Epidermal melanocyte (primary cell): Measurements from ENCODE around the gene NFATC1.
"Not testable (repeated sequence)": the region's sequence is repeated elsewhere in the genome, so short reads cannot be mapped to it uniquely, and the experiment has no call there.

ENCODE experiments used
- DNase-seq: peaks from one replicate; pipeline ENCODE4 v3.0.0; 2011; ENCODE audit warnings: low spot score; ENCODE audit not compliant: insufficient read length

The NFATC1 gene

GRCh38 chr18:79487801-79488201, 92.1 kb downstream of the NFATC1 start:
- DNase-seq, result no peak

GRCh38 chr18:79488311-79489050, 92.8 kb downstream of the NFATC1 start:
- no peak for DNase-seq

- no peak for DNase-seq
Measured at GRCh38 chr18:79489051-79489898, 93.5 kb downstream of the NFATC1 start.

GRCh38 chr18:79489899-79490625, 94.3 kb downstream of the NFATC1 start:
- DNase-seq, result no peak

GRCh38 chr18:79490626-79491041, 94.9 kb downstream of the NFATC1 start:
- DNase-seq, result no peak

- no peak for DNase-seq
Measured at GRCh38 chr18:79491081-79491551, 95.4 kb downstream of the NFATC1 start.

GRCh38 chr18:79493211-79493800, 97.6 kb downstream of the NFATC1 start:
- no peak for DNase-seq

- no peak for DNase-seq
Measured at GRCh38 chr18:79493801-79494211, 98.1 kb downstream of the NFATC1 start.

- no peak for DNase-seq
Measured at GRCh38 chr18:79494936-79495335, 99.2 kb downstream of the NFATC1 start.

GRCh38 chr18:79495591-79496071, 99.9 kb downstream of the NFATC1 start:
- DNase-seq, result no peak

GRCh38 chr18:79496237-79496977, 100.7 kb downstream of the NFATC1 start:
- no peak for DNase-seq

- DNase-seq, result peak; percentile 87
Measured at GRCh38 chr18:79496978-79497637, 101.4 kb downstream of the NFATC1 start.

- DNase-seq, result no peak
Measured at GRCh38 chr18:79497638-79498081, 101.9 kb downstream of the NFATC1 start.

GRCh38 chr18:79498662-79499061, 102.9 kb downstream of the NFATC1 start:
- DNase-seq, result no peak

GRCh38 chr18:79501006-79501405, 105.3 kb downstream of the NFATC1 start:
- no peak for DNase-seq

GRCh38 chr18:79502782-79503181, 107.1 kb downstream of the NFATC1 start:
- no peak for DNase-seq

- DNase-seq, result no peak
Measured at GRCh38 chr18:79503406-79503805, 107.7 kb downstream of the NFATC1 start.

- DNase-seq, result no peak
Measured at GRCh38 chr18:79504034-79504433, 108.3 kb downstream of the NFATC1 start.

- not testable (repeated sequence) for DNase-seq
Measured at GRCh38 chr18:79504495-79504894, 108.8 kb downstream of the NFATC1 start.

GRCh38 chr18:79505465-79505864, 109.7 kb downstream of the NFATC1 start:
- not testable (repeated sequence) for DNase-seq
